SH-SY5Y (cell line): ENCODE data around the gene LMF1.

Source experiments
- GATA2 ChIP-seq: IDR thresholded peaks from 2 replicates; pipeline ENCODE4 v1.6.1; 2011; ENCODE audit warnings: mild to moderate bottlenecking, low read depth, low read length
- GATA3 ChIP-seq: IDR thresholded peaks from 2 replicates; pipeline ENCODE4 v1.6.1; 2011; ENCODE audit warnings: low read depth, mild to moderate bottlenecking, low read length, moderate library complexity

GRCh38 chr16:1014221-1014620 is 43.4 kb upstream of the LMF1 start:
- TF ChIP-seq GATA2 (no peak), GATA3 (no peak)
